HG02840 (cell line): ENCODE results near the gene ITGA4.

Source experiments
- ATAC-seq: cut with Tn5 transposase; IDR thresholded peaks from one replicate; pipeline ENCODE4 v1.9.1; 2021; ENCODE audit warnings: mild to moderate bottlenecking, moderate library complexity, moderate number of reproducible peaks; ENCODE audit not compliant: unreplicated experiment, low FRiP score

The ITGA4 gene

GRCh38 chr2:181570059-181570458 is 112.9 kb downstream of the ITGA4 start:
- ATAC-seq: no peak

- no peak for ATAC-seq
These were observed 113.9 kb downstream of the ITGA4 start for GRCh38 chr2:181570833-181571661.

- no peak for ATAC-seq
These were observed 116.1 kb downstream of the ITGA4 start for GRCh38 chr2:181573140-181573736.

GRCh38 chr2:181574321-181574720 is 117.1 kb downstream of the ITGA4 start:
- ATAC-seq: no peak

GRCh38 chr2:181575024-181575649 is 118.0 kb downstream of the ITGA4 start:
- no peak for ATAC-seq

GRCh38 chr2:181575650-181576025 is 118.5 kb downstream of the ITGA4 start:
- no peak for ATAC-seq

- no peak for ATAC-seq
These were observed 119.2 kb downstream of the ITGA4 start for GRCh38 chr2:181576431-181576830.

- no peak for ATAC-seq
These were observed 121.6 kb downstream of the ITGA4 start for GRCh38 chr2:181578829-181579228.

- no peak for ATAC-seq
These were observed 124.3 kb downstream of the ITGA4 start for GRCh38 chr2:181581534-181581933.

- no peak for ATAC-seq
These were observed 128.5 kb downstream of the ITGA4 start for GRCh38 chr2:181585732-181586131.
